Colonic mucosa (tissue), 4 donors: ENCODE data around the gene ASTE1. TPM values are rescaled to one million over a fixed set of nuclear protein-coding genes. Genes with fewer than 3 reads are reported as not detected.
"Not testable (repeated sequence)": the region's sequence is repeated elsewhere in the genome, so short reads cannot be mapped to it uniquely, and the experiment has no call there.

Experiments used
- DNase-seq: peaks from one replicate; pipeline ENCODE4 v3.0.0-alpha.2; 2020
- H3K27ac ChIP-seq: fragments of 200-600 bp; one replicate; pipeline ENCODE4 v1.8.0; 2021
- H3K27me3 ChIP-seq: fragments of 200-600 bp; one replicate; pipeline ENCODE4 v1.8.0; 2021
- H3K36me3 ChIP-seq: fragments of 200-600 bp; one replicate; pipeline ENCODE4 v1.8.0; 2021
- H3K4me1 ChIP-seq: fragments of 200-600 bp; one replicate; pipeline ENCODE4 v1.8.0; 2021; ENCODE audit warnings: mild to moderate bottlenecking
- H3K4me3 ChIP-seq: fragments of 200-600 bp; one replicate; pipeline ENCODE4 v1.8.0; 2021
- H3K9ac ChIP-seq, 2 donors: one replicate each; pipeline ENCODE4 v1.7.0; 2013; ENCODE audit warnings: control low read depth in 2 of 2, low read depth in 2 of 2, low read length in 2 of 2
- H3K9me3 ChIP-seq: fragments of 200-600 bp; one replicate; pipeline ENCODE4 v1.8.0; 2021
- CTCF ChIP-seq: fragments of 200-600 bp; IDR thresholded peaks from one replicate; pipeline ENCODE4 v1.8.0; 2022; ENCODE audit warnings: antibody characterized with exemption, mild to moderate bottlenecking
- intact Hi-C: fragments of 100-400 bp; cut with DNase I; formaldehyde crosslinking; loops from one replicate; pipeline ENCODE4 v1.14.1; 2022
- total RNA-seq, 2 donors: library from RNA; stranded (reverse); fragmentation: NEBNext Ultra II Directional in 1 of 2; extraction: Animal tissue kit (Norgen Biotek cat#: 25700) in 1 of 2; gene quantifications; one replicate each; pipeline ENCODE4 v1.2.1, GENCODE V29; 2021
- donor health status: healthy.
- donor health status: DM: no; HTN: no; CAD: no.
- donor health status: DM: no; HTN: no; CAD: no.

Gene ASTE1
- total RNA-seq, 2 donors from 2014 or later, result 9.3 to 13.0 TPM

GRCh38 chr3:131053043-131053859, 26.6 kb upstream of the ASTE1 start:
- intact Hi-C loops, result no loop called here
- no peaks in the 10 kb centered on the region for H3K36me3 ChIP-seq
- no peak for TF ChIP-seq CTCF
- no peaks in the 10 kb centered on the region for H3K4me1 ChIP-seq
- no peaks in the 10 kb centered on the region for H3K9me3 ChIP-seq
- H3K27ac ChIP-seq, result no peak overlapping the region
- no peak overlapping the region for H3K4me3 ChIP-seq
- no peak for DNase-seq
- H3K27me3 ChIP-seq, result no peaks in the 10 kb centered on the region
- no peak overlapping the region for H3K9ac ChIP-seq

GRCh38 chr3:131050001-131050400, 23.4 kb upstream of the ASTE1 start:
- intact Hi-C loops, result no loop called here
- Histone ChIP-seq H3K27me3 (no peaks in the 10 kb centered on the region), H3K9ac (no peak overlapping the region), H3K36me3 (no peaks in the 10 kb centered on the region), H3K27ac (no peak overlapping the region), H3K9me3 (no peaks in the 10 kb centered on the region), H3K4me3 (no peak overlapping the region), H3K4me1 (no peaks in the 10 kb centered on the region)
- DNase-seq, result no peak
- no peak for TF ChIP-seq CTCF

- no peaks in the 10 kb centered on the region for H3K4me1 ChIP-seq
- TF ChIP-seq CTCF, result no peak
- no peak overlapping the region for H3K4me3 ChIP-seq
- intact Hi-C loops, result no loop called here
- H3K9ac ChIP-seq, result no peak overlapping the region
- H3K9me3 ChIP-seq, result no peaks in the 10 kb centered on the region
- no peaks in the 10 kb centered on the region for H3K27me3 ChIP-seq
- DNase-seq, result no peak
- H3K27ac ChIP-seq, result no peak overlapping the region
- no peaks in the 10 kb centered on the region for H3K36me3 ChIP-seq
Observed at GRCh38 chr3:131048030-131048429, 21.4 kb upstream of the ASTE1 start.

- intact Hi-C loops, result no loop called here
- H3K4me1 ChIP-seq, result no peaks in the 10 kb centered on the region
- no peaks in the 10 kb centered on the region for H3K36me3 ChIP-seq
- no peak for TF ChIP-seq CTCF
- H3K4me3 ChIP-seq, result no peak overlapping the region
- no peaks in the 10 kb centered on the region for H3K27me3 ChIP-seq
- no peak overlapping the region for H3K9ac ChIP-seq
- DNase-seq, result no peak
- no peak overlapping the region for H3K27ac ChIP-seq
- no peaks in the 10 kb centered on the region for H3K9me3 ChIP-seq
Observed at GRCh38 chr3:131047582-131047981, 21.0 kb upstream of the ASTE1 start.

GRCh38 chr3:131042271-131042985, 15.8 kb upstream of the ASTE1 start:
- DNase-seq, result not testable (repeated sequence)

GRCh38 chr3:131038326-131038725, 11.7 kb upstream of the ASTE1 start:
- intact Hi-C loops, result no loop called here
- no peak for TF ChIP-seq CTCF
- no peaks in the 10 kb centered on the region for H3K9me3 ChIP-seq
- H3K9ac ChIP-seq, result no peak overlapping the region
- H3K36me3 ChIP-seq, result no peaks in the 10 kb centered on the region
- H3K4me3 ChIP-seq, result no peak overlapping the region
- no peak overlapping the region for H3K27ac ChIP-seq
- H3K4me1 ChIP-seq, result no peaks in the 10 kb centered on the region
- H3K27me3 ChIP-seq, result no peaks in the 10 kb centered on the region
- no peak for DNase-seq

More at GRCh38 chr3:131042271-131042985, 15.8 kb upstream of the ASTE1 start:
- intact Hi-C loops, H3K4me3 ChIP-seq, H3K27me3 ChIP-seq, H3K36me3 ChIP-seq, H3K27ac ChIP-seq, H3K9ac ChIP-seq, H3K4me1 ChIP-seq, H3K9me3 ChIP-seq: not testable (repeated sequence)
